HG03354 (cell line): Measurements from ENCODE around the gene ZNF687.
A peak's percentile ranks its signal among the peaks of the same experiment; 100 is the strongest.

Experiments used
- ATAC-seq: cut with Tn5 transposase; IDR thresholded peaks from one replicate; pipeline ENCODE4 v1.9.1; 2021; ENCODE audit warnings: mild to moderate bottlenecking; ENCODE audit not compliant: unreplicated experiment, poor library complexity, severe bottlenecking

ZNF687 gene

GRCh38 chr1:151312411-151312810, 30.3 kb downstream of the ZNF687 start:
- ATAC-seq: no peak

- ATAC-seq: no peak
These were observed 30.7 kb downstream of the ZNF687 start for GRCh38 chr1:151312826-151313225.

DNA sequence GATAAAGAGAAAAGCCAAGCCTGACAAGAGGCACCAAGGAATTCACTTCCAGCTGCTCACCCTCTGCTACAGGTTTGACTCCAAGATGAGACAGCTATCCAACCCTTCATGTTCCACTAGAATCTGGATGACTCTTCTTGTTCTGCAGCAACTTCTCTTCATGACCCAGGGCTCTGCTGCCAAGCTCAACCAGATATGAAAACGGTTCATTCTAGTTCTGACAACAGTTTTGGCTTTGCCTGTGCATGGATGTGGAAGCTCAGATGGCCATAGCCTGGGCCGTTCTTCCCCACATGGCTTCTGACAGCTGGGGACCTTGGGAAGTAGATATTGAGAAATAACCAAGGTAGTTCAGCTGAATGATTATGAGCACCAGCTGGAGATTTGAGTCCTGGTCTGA, 31.4 kb downstream of the ZNF687 start:
- ATAC-seq: no peak

DNA sequence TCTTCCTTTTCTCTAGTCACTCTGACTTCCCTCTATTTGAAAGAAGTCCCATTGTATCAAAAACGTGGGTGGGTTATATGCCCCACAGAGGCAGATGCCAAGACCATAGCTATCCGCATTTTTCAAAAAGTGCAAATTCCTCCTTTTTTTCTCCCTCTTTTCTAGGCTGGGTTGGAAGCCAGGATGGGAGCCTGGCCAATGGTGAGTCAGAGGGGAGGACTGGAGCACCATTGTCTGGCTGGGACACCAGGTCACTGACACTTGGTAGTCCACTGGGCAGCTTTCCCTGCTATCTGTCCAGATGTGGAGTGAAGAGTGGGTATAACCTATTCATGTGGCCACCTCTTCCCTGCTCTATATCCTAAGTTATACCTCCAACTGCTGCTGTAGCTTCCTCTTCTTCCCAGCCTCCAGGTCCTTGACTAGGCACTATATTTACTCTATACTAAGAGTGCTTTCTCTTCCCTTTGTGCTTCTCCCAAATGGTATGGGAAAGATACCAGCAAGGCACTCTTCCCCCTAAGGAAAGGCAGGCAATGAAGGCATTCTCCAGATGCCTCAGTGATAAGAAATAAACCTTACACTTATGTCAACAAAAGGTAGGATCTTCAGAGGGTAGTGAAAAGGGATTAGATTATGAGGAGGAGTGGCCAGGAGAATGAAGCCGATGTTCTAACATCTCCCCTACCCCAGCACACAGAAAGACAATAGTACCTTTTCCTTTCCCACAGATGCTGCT, 32.2 kb downstream of the ZNF687 start:
- ATAC-seq: no peak

DNA sequence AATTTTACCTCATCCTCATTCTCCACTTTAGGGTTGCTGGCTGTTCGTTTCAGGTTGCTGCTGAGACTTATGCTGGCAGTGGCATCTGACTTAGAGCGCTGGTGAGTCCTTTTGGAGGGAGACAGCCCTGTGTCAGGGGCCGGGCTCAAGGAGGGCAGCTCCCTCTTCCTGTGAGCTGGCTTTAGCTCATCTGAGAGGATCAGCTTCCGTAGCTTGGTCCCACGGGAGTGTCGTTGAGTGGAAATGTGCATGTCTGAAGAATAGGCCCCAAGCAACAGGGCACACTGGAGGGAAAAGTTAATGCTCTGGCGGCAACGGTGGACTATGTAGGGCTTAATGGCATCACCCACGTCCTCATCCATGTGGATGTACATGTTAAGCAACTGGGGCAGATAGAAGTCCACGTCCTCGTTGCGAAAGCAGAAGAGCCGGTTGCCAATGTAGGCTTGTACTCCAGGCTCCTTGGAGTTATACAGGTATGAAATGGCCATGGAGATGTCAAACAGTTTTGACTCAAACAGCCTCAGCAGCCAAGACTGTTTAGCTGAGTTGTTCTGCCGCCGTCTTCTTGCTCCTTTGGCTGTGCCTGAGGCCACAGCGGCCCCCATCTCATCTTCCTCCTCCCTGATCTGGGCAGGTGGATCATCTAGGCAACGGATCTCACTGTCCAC, 33.6 kb downstream of the ZNF687 start:
- ATAC-seq: no peak

- no peak for ATAC-seq
These were observed 36.9 kb downstream of the ZNF687 start for GRCh38 chr1:151318975-151319374.

DNA sequence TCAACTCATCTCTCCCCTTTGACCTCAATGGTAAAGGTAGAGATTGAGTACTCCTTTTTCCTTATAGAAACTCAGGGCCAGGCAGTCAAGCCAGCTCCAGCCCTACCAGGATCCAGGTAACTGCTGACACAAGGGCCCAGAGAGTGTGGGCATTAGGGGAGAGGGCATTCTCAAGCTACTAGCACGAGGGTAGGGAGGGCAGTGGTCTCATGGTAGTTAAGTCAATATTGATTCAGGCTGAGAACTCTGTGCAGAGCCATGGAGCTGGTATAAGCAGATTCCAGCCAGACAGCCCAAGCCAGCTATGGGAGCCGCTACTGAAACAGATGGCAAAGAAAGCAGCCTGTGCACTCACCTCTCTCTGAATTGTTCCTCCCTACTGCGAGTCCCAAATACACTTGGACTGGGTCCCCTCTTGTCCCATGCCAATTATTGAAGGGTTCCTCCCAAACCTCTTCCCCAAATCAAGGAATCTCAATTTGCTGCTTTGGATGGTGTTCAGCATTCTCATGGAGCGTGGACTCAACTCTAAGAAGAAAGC, 42.4 kb downstream of the ZNF687 start:
- ATAC-seq: no peak

GRCh38 chr1:151325231-151325630, 43.1 kb downstream of the ZNF687 start:
- ATAC-seq: no peak

- ATAC-seq: no peak
These were observed 43.7 kb downstream of the ZNF687 start for GRCh38 chr1:151325646-151326429.

DNA sequence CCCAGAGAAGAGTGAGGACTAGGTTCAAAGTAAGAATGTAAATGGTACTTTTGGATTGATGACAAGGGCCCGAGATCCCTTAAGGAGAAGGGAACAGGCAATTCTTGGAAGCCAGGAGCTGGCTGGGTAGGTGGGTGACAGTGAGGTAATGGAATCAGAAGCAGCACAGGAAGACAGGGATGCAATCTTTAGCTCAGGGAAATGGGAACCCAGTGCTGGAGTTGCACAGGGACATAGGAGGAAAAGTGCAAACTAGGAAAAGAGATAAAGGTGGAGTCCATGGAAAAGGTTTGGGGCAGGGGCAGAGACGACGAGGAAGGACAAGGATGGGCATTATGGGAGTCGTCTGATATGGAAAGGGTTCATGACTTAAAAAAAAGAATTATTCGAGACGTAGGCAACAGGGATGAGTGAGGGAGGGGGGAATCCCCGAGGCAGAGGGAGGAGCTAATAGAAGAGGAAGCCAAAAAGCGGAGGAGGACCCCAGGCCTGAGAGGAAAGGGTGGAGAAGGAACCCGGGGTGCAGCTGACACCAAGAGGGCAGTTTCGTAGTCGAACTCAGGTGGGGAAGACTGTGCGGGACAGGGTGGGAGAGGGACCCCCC, 44.6 kb downstream of the ZNF687 start:
- peak; percentile 51 for ATAC-seq

DNA sequence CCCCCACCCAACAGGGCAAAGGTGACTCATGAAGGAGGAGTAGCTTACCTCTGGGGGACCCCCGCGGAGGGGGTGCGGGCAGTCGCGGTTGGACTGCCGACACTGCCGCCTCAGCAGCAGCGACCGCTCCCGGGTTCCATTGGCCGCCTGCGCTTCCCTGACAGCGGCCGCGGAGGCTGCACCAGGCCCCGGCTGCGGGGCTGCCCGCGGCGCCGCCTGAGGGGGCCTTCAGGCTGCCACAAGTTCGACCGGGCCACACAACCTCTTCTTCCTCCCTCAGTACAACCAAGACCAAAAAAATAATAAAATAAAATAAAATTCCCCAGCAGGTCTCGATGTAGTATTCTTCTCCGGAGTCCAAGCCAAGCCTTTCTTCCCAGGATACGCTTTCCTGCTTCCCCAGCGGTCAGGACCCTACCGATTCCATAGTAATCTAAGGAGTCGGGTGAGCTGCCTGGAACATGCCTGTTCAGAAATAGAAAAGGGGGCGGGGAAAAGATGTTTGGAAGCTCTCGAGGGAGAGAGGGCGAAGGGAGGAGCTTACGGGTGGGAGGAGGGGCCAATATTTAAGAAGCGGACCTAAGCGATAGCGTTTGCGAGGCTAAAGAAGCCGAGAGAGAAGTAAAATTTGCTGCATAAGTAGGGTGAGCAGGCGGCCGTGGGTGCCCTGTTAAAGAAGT, 45.3 kb downstream of the ZNF687 start, which contains the start of gene PI4KB:
PI4KB (minus strand) TSS at position 194 of the 680 bp plus-strand sequence. CDS start 10,935 bp downstream, outside the sequence.
- ATAC-seq: peak; percentile 90

- ATAC-seq: peak; percentile 17
These were observed 46.0 kb downstream of the ZNF687 start for GRCh38 chr1:151327903-151328674.

GRCh38 chr1:151334822-151335221, 52.7 kb downstream of the ZNF687 start:
- ATAC-seq: no peak

GRCh38 chr1:151336556-151336955, 54.5 kb downstream of the ZNF687 start:
- ATAC-seq: no peak

DNA sequence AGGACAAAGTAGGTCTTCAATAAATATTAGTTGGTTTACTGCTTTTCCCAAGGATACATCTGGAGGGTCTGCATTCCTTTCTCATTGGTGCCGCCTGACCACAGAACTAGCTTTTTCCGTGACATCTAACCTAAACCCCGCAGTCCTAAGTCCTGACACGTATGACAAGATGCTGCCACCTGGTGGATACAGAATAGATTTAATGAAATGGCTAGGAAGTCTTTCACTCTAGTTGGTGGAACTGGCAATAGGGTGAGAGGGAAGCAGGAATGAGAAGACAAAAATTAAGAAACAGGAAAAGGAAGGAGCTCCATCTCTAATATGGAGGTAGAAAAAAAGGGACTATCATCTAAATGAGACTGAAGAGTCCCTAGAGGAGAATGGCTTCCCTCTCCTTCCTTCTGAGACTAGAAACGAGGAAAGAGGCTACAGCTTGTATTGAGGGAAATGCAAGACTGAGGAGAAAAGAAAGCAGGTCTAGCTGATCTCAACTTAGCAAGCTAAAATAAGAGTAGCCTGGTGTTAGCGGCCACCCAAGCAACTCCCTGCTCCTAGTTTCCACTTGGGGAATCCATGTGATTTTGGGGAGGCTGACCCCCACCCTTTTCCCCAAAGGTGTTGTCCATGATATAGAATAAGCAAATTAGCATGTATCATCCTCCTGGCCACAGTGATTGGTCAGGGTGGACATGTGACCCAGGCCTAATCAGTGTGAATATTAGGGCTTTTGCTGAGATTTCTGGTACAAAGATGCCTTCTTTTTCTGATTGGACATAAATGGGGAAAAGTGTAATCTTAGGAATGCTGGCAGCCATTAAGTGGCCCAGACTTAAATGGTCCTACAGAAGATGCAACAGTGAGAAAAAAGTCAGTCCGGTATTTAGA, 59.0 kb downstream of the ZNF687 start:
- ATAC-seq: peak; percentile 68
